Ovary (tissue), 9 donors: ENCODE data around the gene HOXA6. TPM values are rescaled to one million over a fixed set of nuclear protein-coding genes. Genes with fewer than 3 reads are reported as not detected.

ENCODE experiments used
- DNase-seq, 5 donors: peaks; one replicate each; pipeline ENCODE4 v3.0.0-alpha.2; 2019 to 2020
- H3K27ac ChIP-seq, 2 donors: fragments of 200-600 bp; one replicate each; pipeline versions ENCODE4 v1.5.1 to v1.8.0; 2019 to 2022
- H3K27me3 ChIP-seq: fragments of 200-600 bp; one replicate; pipeline ENCODE4 v1.8.0; 2022
- H3K36me3 ChIP-seq: fragments of 200-600 bp; sonication (generic); one replicate; pipeline ENCODE4 v1.5.1; 2019
- H3K4me1 ChIP-seq: one replicate; pipeline ENCODE4 v1.8.1; 2013; ENCODE audit warnings: mild to moderate bottlenecking, moderate library complexity; ENCODE audit not compliant: insufficient read depth
- H3K4me3 ChIP-seq: fragments of 200-600 bp; sonication (generic); one replicate; pipeline ENCODE4 v1.5.1; 2017
- H3K9me3 ChIP-seq, 2 donors: fragments of 200-600 bp in 1 of 2; sonication (generic) in 1 of 2; one replicate each; pipeline versions ENCODE4 v1.5.1 to v1.8.1; 2013 to 2019; ENCODE audit warnings: mild to moderate bottlenecking in 1 of 2, moderate library complexity in 1 of 2
- EP300 ChIP-seq: sonication (generic); formaldehyde crosslinking; IDR thresholded peaks from one replicate; pipeline ENCODE4 v1.6.1; 2017; ENCODE audit warnings: antibody characterized with exemption
- POLR2A ChIP-seq: fragments of 450-650 bp; IDR thresholded peaks from one replicate; pipeline ENCODE4 v1.6.1; 2017; ENCODE audit warnings: antibody characterized with exemption, mild to moderate bottlenecking, moderate library complexity
- whole genome bisulfite sequencing, 3 donors: extraction: QIAGEN DNeasy Blood & Tissue Kit in 1 of 3; methylation state at CpG; one replicate each; pipeline versions ENCODE4 v1.1.5 to v1.1.7; 2013 to 2017; 5-methylcytosine and 5-hydroxymethylcytosine counted together
- intact Hi-C, 4 donors: fragments of 100-400 bp; cut with DNase I; formaldehyde crosslinking; loops; one replicate each; pipeline versions ENCODE4 v1.11.0 to v1.15.1; 2022 to 2023
- polyA plus RNA-seq, 2 donors: library from polyadenylated mRNA; stranded (reverse); fragments of 200-250 nt in 1 of 2; fragments of 350-450 nt in 1 of 2; fragmentation: Illumina TruSeq in 1 of 2; extraction: RNeasy Lipid Tissue Mini Kit (QIAGEN cat#74804) in 1 of 2; gene quantifications; one replicate each; pipeline ENCODE4 v1.2.3, GENCODE V29; 2013 to 2014
- total RNA-seq, 7 donors: library from RNA; depleted of rRNA in 2 of 7; stranded (reverse); fragments of >200 nt in 2 of 7; fragmentation: NEBNext Ultra II Directional in 3 of 7; extraction: Animal tissue kit (Norgen Biotek cat#: 25700) in 3 of 7; gene quantifications; one replicate each; pipeline versions ENCODE4 v1.1.0 to v1.2.4, GENCODE V29; 2016 to 2023
- TF ChIP-seq, protein P1 (sequence below), 3 donors: fragments of 450-650 bp in 2 of 3; fragments of 200-600 bp in 1 of 3; IDR thresholded peaks; one replicate each; pipeline versions ENCODE4 v1.5.1 to v1.8.0; 2016 to 2022; ENCODE audit warnings: antibody characterized with exemption in 3 of 3, mild to moderate bottlenecking in 1 of 3
- donor health status: DM: no; HTN: no; CAD: no; lungs with moderate emphysema.
- donor health status: DM: no; HTN: no; CAD: no.
- donor health status: Bipolar disorder and iron deficiency.
- donor health status: DM: yes; HTN: yes; CAD: no.
- donor health status: DM: no; HTN: no; CAD: no.
- donor health status: DM: yes; HTN: yes; CAD: no.

Gene HOXA6
- total and polyA plus RNA-seq, 9 donors, result 0.29 to 4.2 (median 0.39) TPM; not detected in 1

GRCh38 chr7:27111042-27111750, 36.4 kb downstream of the HOXA6 start:
- Histone ChIP-seq H3K4me1 (no peaks in the 10 kb centered on the region), H3K27ac (peak overlapping the region in 1 of 2 donors; percentile 46), H3K4me3 (no peak overlapping the region), H3K27me3 (peaks cover 3% of the 10 kb centered on the region), H3K9me3 (no peaks in the 10 kb centered on the region), H3K36me3 (no peaks in the 10 kb centered on the region)
- DNase-seq, result peak in 2 of 5 donors; percentile 39 to 54
- TF ChIP-seq, protein P1, sequence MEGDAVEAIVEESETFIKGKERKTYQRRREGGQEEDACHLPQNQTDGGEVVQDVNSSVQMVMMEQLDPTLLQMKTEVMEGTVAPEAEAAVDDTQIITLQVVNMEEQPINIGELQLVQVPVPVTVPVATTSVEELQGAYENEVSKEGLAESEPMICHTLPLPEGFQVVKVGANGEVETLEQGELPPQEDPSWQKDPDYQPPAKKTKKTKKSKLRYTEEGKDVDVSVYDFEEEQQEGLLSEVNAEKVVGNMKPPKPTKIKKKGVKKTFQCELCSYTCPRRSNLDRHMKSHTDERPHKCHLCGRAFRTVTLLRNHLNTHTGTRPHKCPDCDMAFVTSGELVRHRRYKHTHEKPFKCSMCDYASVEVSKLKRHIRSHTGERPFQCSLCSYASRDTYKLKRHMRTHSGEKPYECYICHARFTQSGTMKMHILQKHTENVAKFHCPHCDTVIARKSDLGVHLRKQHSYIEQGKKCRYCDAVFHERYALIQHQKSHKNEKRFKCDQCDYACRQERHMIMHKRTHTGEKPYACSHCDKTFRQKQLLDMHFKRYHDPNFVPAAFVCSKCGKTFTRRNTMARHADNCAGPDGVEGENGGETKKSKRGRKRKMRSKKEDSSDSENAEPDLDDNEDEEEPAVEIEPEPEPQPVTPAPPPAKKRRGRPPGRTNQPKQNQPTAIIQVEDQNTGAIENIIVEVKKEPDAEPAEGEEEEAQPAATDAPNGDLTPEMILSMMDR (IDR thresholded peaks at IDR 0.05), result no peak
- TF ChIP-seq EP300 (no peak), POLR2A (no peak)
- WGBS, 3 donors, result 41 to 53% (median 43%) methylated on average over 6 of the region's 6 CpGs
- intact Hi-C loops, result no loop called here

- H3K9me3 ChIP-seq, result no peaks in the 10 kb centered on the region
- whole genome bisulfite sequencing, 3 donors, result 17 to 22% (median 21%) methylated on average over 33 to 66 of the region's 66 CpGs
- H3K36me3 ChIP-seq, result no peaks in the 10 kb centered on the region
- H3K4me3 ChIP-seq, result peak overlapping the region; percentile 22
- DNase-seq, result peak in 2 of 5 donors; percentile 42 to 79
- H3K27me3 ChIP-seq, result peaks cover 3% of the 10 kb centered on the region
- intact Hi-C loops, result no loop called here
- H3K4me1 ChIP-seq, result no peaks in the 10 kb centered on the region
- peak overlapping the region in 1 of 2 donors; percentile 46 for H3K27ac ChIP-seq
- no peak for TF ChIP-seq POLR2A
- TF ChIP-seq EP300, result no peak
- TF ChIP-seq, protein P1 (IDR thresholded peaks at IDR 0.05), result no peak
These were observed 37.2 kb downstream of the HOXA6 start for GRCh38 chr7:27110186-27111031.

DNA sequence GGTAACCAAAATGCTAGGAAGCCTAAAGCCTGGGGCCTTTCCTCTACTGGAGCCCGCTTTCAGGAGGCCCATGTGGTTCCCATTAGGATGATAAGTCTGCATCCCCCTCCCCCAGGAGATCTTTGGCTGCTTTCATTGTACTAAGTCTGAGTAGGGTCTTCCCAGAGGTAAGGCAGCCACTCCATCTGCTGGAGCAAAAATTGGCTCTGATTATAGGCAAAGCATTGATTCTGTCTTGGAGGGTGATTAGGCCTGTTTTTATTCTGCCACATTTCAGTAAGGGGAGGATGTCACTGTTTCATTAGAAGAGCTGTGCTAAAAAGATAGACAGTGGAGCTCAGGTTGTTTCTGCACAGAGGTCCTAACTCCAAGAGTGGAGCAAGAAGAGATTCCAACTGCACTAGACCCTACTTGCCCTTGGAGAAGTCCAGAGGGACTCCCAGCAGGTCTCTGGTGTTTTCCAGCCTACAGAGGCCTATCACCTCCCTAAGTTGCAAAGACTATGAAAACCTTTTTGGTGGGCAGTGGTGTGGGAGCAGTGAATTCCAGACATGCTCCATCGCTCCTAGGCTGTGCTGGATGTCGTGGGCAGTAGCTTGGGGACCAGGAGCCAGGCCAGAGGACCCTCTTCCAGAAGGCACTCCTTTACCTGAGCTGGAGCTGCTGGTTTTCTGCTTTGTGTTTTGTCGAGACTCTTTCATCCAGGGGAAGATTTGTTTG, 37.9 kb downstream of the HOXA6 start:
- Histone ChIP-seq H3K27ac (no peak overlapping the region), H3K9me3 (no peaks in the 10 kb centered on the region), H3K27me3 (peaks cover 3% of the 10 kb centered on the region), H3K4me1 (no peaks in the 10 kb centered on the region), H3K4me3 (no peak overlapping the region), H3K36me3 (no peaks in the 10 kb centered on the region)
- no peak for TF ChIP-seq POLR2A
- TF ChIP-seq, protein P1 (IDR thresholded peaks at IDR 0.05), result no peak
- no peak for TF ChIP-seq EP300
- intact Hi-C loops, result no loop called here
- DNase-seq, result no peak
- WGBS, 3 donors, result 87 to 92% (median 90%) methylated on average over 4 of the region's 4 CpGs

- WGBS, 3 donors, result 37 to 52% (median 48%) methylated on average over 34 to 41 of the region's 41 CpGs
- H3K4me1 ChIP-seq, result no peaks in the 10 kb centered on the region
- TF ChIP-seq, protein P1 (IDR thresholded peaks at IDR 0.05), result no peak
- no peak for TF ChIP-seq EP300
- no peak for TF ChIP-seq POLR2A
- intact Hi-C loops, result no loop called here
- no peaks in the 10 kb centered on the region for H3K9me3 ChIP-seq
- H3K27me3 ChIP-seq, result peaks cover 3% of the 10 kb centered on the region
- no peak overlapping the region for H3K27ac ChIP-seq
- H3K4me3 ChIP-seq, result no peak overlapping the region
- DNase-seq, result peak in 1 of 5 donors; percentile 59
- no peaks in the 10 kb centered on the region for H3K36me3 ChIP-seq
These were observed 39.0 kb downstream of the HOXA6 start for GRCh38 chr7:27108390-27109127.
